Measurements from ENCODE around the gene SYT8. TPM values are rescaled to one million over a fixed set of nuclear protein-coding genes. Genes with fewer than 3 reads are reported as not detected.
A peak's percentile ranks its signal among the peaks of the same experiment; 100 is the strongest.

Gene SYT8
- total and polyA plus RNA-seq, 12 donors, result not detected

DNA sequence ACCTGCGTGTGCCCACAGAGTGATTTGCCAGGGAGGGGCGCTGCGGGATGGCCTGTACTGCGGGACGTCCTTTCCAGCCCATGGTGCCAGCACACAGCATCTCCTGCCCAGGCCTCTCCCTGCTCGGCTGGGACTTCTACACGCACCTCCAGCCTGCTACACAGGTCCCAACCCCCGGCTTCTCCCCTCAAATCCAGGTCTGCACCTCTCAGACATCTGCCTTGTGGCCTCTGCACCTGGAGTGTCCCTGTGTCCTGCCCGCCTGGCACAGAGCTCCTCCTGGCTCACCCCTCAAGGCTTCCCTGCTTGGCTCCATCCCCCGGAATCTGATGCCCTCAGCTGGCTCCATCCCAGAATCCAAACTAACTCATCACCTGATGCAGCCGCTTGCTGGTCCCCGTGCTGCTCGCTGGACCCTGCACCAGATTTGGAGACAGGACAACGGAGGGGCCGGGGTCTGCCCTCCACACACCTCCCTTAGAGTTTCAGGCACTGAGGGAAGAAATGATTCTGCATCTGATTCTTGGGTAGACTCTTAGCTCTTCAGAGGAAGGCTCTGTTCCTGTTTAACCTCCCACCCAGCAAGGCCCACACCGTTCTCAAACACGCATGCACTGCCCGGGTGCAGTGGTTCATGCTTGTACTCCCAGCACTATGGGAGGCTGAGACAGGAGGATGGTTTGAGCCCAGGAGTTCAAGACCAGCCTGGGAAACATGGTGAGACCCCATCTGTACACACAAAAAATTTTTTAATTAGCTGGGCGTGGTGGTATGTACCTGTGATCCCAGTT lies 14.0 kb downstream of the SYT8 start:
- no peak for ATAC-seq
- 93 to 96% methylated on average over 19 of the region's 19 CpGs for WGBS, 2 donors
- DNase-seq, result no peak
- Histone ChIP-seq H3K36me3 (no peaks in the 10 kb centered on the region), H3K9me3 (no peaks in the 10 kb centered on the region), H3K4me3 (no peak overlapping the region), H3K4me1 (peaks cover 4 to 72% (median 16%) of the 10 kb centered on the region in 9 donors), H3K27me3 (no peaks in the 10 kb centered on the region), H3K27ac (peak overlapping the region in 2 of 10 donors; percentile 79 to 95)
- TF ChIP-seq, protein P1, sequence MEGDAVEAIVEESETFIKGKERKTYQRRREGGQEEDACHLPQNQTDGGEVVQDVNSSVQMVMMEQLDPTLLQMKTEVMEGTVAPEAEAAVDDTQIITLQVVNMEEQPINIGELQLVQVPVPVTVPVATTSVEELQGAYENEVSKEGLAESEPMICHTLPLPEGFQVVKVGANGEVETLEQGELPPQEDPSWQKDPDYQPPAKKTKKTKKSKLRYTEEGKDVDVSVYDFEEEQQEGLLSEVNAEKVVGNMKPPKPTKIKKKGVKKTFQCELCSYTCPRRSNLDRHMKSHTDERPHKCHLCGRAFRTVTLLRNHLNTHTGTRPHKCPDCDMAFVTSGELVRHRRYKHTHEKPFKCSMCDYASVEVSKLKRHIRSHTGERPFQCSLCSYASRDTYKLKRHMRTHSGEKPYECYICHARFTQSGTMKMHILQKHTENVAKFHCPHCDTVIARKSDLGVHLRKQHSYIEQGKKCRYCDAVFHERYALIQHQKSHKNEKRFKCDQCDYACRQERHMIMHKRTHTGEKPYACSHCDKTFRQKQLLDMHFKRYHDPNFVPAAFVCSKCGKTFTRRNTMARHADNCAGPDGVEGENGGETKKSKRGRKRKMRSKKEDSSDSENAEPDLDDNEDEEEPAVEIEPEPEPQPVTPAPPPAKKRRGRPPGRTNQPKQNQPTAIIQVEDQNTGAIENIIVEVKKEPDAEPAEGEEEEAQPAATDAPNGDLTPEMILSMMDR (IDR thresholded peaks at IDR 0.05), result no peak
- intact Hi-C loops (cut with DNase I), result no loop called here

DNA sequence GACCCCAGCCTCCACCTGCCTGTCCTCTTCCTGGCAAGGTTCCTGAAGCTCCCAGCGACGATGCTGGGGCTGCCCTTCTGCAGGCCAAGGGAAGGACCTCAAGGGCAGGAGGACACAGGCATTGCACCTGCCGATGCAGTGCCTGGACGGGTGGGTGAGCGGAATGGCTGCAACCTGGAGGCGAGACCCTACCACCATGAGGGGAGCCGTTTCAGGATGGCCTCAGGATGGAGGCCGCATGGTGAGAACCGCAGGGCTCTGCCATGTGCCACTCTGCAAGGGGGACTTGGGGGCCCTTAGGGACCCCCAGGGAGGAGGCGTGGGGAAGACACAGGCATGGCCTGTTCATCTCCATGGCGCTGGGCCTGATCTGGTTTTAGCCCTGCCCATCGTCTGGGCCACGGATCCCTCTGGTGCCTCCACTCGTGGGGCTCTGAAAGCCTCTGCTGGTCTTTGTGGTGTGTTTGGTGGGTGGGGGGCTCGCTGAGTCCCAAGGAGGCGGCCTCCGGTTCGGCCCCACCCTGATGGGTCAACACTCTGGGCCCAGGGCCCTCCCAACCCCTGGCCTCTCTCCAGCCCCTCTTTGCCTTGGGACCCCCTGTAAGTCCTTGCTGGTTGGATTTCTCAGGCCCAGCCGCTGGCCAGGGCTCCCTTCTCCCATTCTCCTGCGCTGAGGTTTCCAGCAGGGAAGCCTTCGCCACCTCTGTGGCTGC lies 16.8 kb downstream of the SYT8 start:
- intact Hi-C loops (cut with DNase I), result loop anchor here in 1 of 10 donors (10.0 kb wide), 1 partner anchor 873 kb away; no protein-coding TSS in a partner anchor
- DNase-seq (no peak), ATAC-seq (no peak)
- Histone ChIP-seq H3K9me3 (no peaks in the 10 kb centered on the region), H3K27me3 (no peaks in the 10 kb centered on the region), H3K4me1 (peaks cover 0 to 69% (median 0%) of the 10 kb centered on the region in 9 donors), H3K27ac (peak overlapping the region in 4 of 10 donors; percentile 43 to 95 (median 68)), H3K36me3 (no peaks in the 10 kb centered on the region), H3K4me3 (no peak overlapping the region)
- TF ChIP-seq, protein P1 (IDR thresholded peaks at IDR 0.05), result no peak
- WGBS, 2 donors, result 92 to 97% methylated on average over 20 to 21 of the region's 21 CpGs

DNA sequence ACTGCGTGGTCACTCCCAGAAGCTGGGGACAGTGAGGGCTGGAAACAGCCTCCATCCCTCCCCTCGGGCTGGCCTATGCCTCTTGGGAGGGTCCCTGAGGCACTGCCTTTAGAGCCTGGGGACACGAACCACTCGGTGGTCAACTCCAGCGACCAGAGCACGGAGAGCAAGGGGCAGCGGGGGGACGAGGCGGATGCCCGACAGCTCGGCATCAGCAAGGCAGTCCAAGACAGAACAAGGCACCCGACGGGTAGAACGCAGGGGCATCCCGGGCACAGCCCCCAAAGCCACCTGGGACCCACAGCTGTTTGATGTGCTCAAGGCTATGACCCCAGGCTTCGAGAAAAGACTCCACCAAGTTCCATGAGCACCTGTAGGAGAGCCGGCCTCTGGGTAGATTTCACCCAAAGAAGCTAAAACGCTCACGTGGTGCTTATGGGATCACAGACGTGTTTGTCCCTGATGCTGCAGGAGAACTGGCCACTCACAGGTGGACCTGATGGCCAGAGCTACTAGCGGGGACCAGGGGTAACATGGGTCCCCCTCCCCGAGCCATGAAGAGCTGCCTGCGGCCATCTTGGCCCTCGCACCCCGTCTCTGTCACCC lies 17.6 kb downstream of the SYT8 start:
- peak overlapping the region in 1 of 10 donors; percentile 62 for H3K4me3 ChIP-seq
- H3K27ac ChIP-seq, result peak overlapping the region in 2 of 10 donors; percentile 76 to 95
- peaks cover 0 to 72% (median 0%) of the 10 kb centered on the region in 9 donors for H3K4me1 ChIP-seq
- 87 to 94% methylated on average over 25 of the region's 25 CpGs for WGBS, 2 donors
- DNase-seq, result no peak
- no peaks in the 10 kb centered on the region for H3K27me3 ChIP-seq
- no peaks in the 10 kb centered on the region for H3K36me3 ChIP-seq
- ATAC-seq, result no peak
- intact Hi-C loops (cut with DNase I), result loop anchor here in 1 of 10 donors (10.0 kb wide), 1 partner anchor 872 kb away; no protein-coding TSS in a partner anchor
- no peaks in the 10 kb centered on the region for H3K9me3 ChIP-seq
- TF ChIP-seq, protein P1 (IDR thresholded peaks at IDR 0.05), result no peak

DNA sequence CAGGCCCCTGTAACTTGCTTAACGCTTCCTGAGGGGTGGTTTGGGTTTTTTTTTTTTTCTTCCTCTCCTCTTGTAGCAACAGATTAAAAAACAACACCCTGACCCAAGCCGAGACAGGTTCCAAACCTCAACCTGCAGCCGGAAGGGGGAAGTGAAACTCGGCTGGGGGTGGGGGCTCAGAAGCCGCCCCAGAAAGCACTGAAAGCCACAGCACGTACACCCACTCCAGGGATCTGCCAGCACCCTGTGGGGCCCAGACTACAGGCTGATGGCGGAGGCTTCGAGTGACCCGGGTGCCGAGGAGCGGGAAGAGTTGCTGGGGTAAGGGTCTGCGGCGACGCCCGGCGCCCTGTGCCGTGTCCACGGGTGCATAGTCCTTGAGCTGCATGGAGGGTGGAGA lies 18.1 kb downstream of the SYT8 start, which contains the start of gene LSP1:
TSS of gene LSP1 (plus strand) at position 208 of the 400 bp plus-strand sequence. CDS start at position 269, 61 bp downstream.
- H3K27ac ChIP-seq, result peak within 1 kb of the TSS in 3 of 10 donors; percentile 48 to 95 (median 76)
- WGBS, 2 donors, result 81 to 82% methylated on average over 18 of the region's 18 CpGs
- ATAC-seq, result peak in 4 of 8 donors; percentile 13 to 28 (median 18)

More for the DNA sequence above, 18.1 kb downstream of the SYT8 start, which contains the start of gene LSP1:
- TF ChIP-seq, protein P1 (IDR thresholded peaks at IDR 0.05), result no peak
- Histone ChIP-seq H3K36me3 (no peaks in the 10 kb centered on the region), H3K4me3 (peak within 1 kb of the TSS in 6 of 10 donors; percentile 5 to 62 (median 26)), H3K4me1 (peaks cover 0 to 67% (median 0%) of the 10 kb centered on the region in 9 donors), H3K9me3 (no peaks in the 10 kb centered on the region), H3K27me3 (no peaks in the 10 kb centered on the region)
- DNase-seq, result peak in 1 of 2 donors; percentile 25
- intact Hi-C loops (cut with DNase I), result loop anchor here in 1 of 10 donors (10.0 kb wide), 1 partner anchor 872 kb away; no protein-coding TSS in a partner anchor

All from heart right ventricle (tissue), 16 donors.